ENCODE measurements around the gene APOC3. TPM values are rescaled to one million over a fixed set of nuclear protein-coding genes. Genes with fewer than 3 reads are reported as not detected.

APOC3 gene
- total and polyA plus RNA-seq, 10 of the 15 experiments (the other 5 are each of a cell fraction or from before 2014, with no cell fraction given) = 1.9 TPM; not detected in 9

- SMC1A ChIA-PET (ENCODE audit: uncharacterized antibody, unreplicated experiment) = no interaction called here
- CTCF ChIA-PET = no interaction called here
- no peak for DNase-seq (ENCODE audit: low read depth, low spot score)
Observed at GRCh38 chr11:116827461-116827860, 2.2 kb upstream of the APOC3 start.

More at GRCh38 chr11:116827461-116827860, 2.2 kb upstream of the APOC3 start:
- Histone ChIP-seq H3K27ac (ENCODE audit: control insufficient read depth, insufficient read depth) (no peak overlapping the region), H3K79me2 (ENCODE audit: control insufficient read depth, insufficient read depth, low read length) (no peaks in the 10 kb centered on the region), H3K9ac (ENCODE audit: control insufficient read depth, insufficient read depth, low read length) (no peak overlapping the region), H3K4me3 (no peak overlapping the region), H3K27me3 (replicated peaks in 1 of 2; ENCODE audit: control insufficient read depth in 2 of 2, insufficient read depth in 2 of 2, low read length in 1 of 2) (no peaks in the 10 kb centered on the region), H3K4me2 (ENCODE audit: control insufficient read depth, insufficient read depth) (no peak overlapping the region), H3K36me3 (ENCODE audit: control insufficient read depth in 2 of 2, insufficient read depth in 2 of 2, low read length in 1 of 2) (no peaks in the 10 kb centered on the region), H3K9me3 (replicated peaks; ENCODE audit: control insufficient read depth, insufficient read depth, low read length) (no peaks in the 10 kb centered on the region), H4K20me1 (ENCODE audit: control insufficient read depth, insufficient read depth) (no peaks in the 10 kb centered on the region), H2AFZ (ENCODE audit: control insufficient read depth, low read depth, low read length) (no peak overlapping the region), H3K4me1 (ENCODE audit: control insufficient read depth, insufficient read depth, low read length) (no peaks in the 10 kb centered on the region)
- intact Hi-C loops (cut with micrococcal nuclease; ENCODE audit: unreplicated experiment) = no loop called here
- ATAC-seq = no peak
- BruUV-seq (replicated peaks) = no TSS peak
- FAIRE-seq = no peak
- TF ChIP-seq CHD2 (IDR thresholded peaks at IDR 0.05; ENCODE audit: borderline replicate concordance, low read depth, low read length) = no peak
- no peak for TF ChIP-seq EED (IDR thresholded peaks at IDR 0.05; ENCODE audit: low read depth)
- TF ChIP-seq, protein P1, sequence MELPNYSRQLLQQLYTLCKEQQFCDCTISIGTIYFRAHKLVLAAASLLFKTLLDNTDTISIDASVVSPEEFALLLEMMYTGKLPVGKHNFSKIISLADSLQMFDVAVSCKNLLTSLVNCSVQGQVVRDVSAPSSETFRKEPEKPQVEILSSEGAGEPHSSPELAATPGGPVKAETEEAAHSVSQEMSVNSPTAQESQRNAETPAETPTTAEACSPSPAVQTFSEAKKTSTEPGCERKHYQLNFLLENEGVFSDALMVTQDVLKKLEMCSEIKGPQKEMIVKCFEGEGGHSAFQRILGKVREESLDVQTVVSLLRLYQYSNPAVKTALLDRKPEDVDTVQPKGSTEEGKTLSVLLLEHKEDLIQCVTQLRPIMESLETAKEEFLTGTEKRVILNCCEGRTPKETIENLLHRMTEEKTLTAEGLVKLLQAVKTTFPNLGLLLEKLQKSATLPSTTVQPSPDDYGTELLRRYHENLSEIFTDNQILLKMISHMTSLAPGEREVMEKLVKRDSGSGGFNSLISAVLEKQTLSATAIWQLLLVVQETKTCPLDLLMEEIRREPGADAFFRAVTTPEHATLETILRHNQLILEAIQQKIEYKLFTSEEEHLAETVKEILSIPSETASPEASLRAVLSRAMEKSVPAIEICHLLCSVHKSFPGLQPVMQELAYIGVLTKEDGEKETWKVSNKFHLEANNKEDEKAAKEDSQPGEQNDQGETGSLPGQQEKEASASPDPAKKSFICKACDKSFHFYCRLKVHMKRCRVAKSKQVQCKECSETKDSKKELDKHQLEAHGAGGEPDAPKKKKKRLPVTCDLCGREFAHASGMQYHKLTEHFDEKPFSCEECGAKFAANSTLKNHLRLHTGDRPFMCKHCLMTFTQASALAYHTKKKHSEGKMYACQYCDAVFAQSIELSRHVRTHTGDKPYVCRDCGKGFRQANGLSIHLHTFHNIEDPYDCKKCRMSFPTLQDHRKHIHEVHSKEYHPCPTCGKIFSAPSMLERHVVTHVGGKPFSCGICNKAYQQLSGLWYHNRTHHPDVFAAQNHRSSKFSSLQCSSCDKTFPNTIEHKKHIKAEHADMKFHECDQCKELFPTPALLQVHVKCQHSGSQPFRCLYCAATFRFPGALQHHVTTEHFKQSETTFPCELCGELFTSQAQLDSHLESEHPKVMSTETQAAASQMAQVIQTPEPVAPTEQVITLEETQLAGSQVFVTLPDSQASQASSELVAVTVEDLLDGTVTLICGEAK (IDR thresholded peaks at IDR 0.05; ENCODE audit: borderline replicate concordance) = no peak
- TF ChIP-seq HSF1 (IDR thresholded peaks at IDR 0.05; ENCODE audit: low read depth, low read length) = no peak
- TF ChIP-seq ATF3 (IDR thresholded peaks at IDR 0.05; ENCODE audit: borderline replicate concordance, extremely low read depth, low read depth, low read length) = no peak
- TF ChIP-seq TBL1XR1 (IDR thresholded peaks at IDR 0.05; ENCODE audit: low read depth, low read length) = no peak
- no peak for TF ChIP-seq POLR2A (IDR thresholded peaks at IDR 0.05; ENCODE audit: low read depth, low read length)
- TF ChIP-seq KLF5 (IDR thresholded peaks at IDR 0.05; ENCODE audit: partially characterized antibody) = no peak
- TF ChIP-seq CHD4 (IDR thresholded peaks at IDR 0.05) = no peak
- TF ChIP-seq IRF4 (IDR thresholded peaks at IDR 0.05; ENCODE audit: low read depth, low read length) = no peak
- TF ChIP-seq BCL11A (IDR thresholded peaks at IDR 0.05; ENCODE audit: low read depth, low read length) = no peak
- no peak for TF ChIP-seq ZSCAN29 (IDR thresholded peaks at IDR 0.05)
- TF ChIP-seq, protein P2, sequence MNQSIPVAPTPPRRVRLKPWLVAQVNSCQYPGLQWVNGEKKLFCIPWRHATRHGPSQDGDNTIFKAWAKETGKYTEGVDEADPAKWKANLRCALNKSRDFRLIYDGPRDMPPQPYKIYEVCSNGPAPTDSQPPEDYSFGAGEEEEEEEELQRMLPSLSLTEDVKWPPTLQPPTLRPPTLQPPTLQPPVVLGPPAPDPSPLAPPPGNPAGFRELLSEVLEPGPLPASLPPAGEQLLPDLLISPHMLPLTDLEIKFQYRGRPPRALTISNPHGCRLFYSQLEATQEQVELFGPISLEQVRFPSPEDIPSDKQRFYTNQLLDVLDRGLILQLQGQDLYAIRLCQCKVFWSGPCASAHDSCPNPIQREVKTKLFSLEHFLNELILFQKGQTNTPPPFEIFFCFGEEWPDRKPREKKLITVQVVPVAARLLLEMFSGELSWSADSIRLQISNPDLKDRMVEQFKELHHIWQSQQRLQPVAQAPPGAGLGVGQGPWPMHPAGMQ (IDR thresholded peaks at IDR 0.05; ENCODE audit: borderline replicate concordance) = no peak
- POLR2A ChIA-PET = no interaction called here
- in situ Hi-C loops (cut with MboI) = no loop called here
- WGBS (ENCODE audit: insufficient coverage, insufficient replicate concordance, low lambda C conversion rate, missing lambda C conversion rate) = 14% methylated on average over 5 of the region's 6 CpGs
- RAD21 ChIA-PET (ENCODE audit: unreplicated experiment) = no interaction called here
